IPS-15b (cell line): ENCODE measurements around the gene BABAM2.

ENCODE experiments used
- H3K27me3 ChIP-seq: one replicate; pipeline ENCODE4 v1.6.1; 2013; ENCODE audit warnings: low read length; ENCODE audit not compliant: control insufficient read depth, insufficient read depth
- H3K36me3 ChIP-seq: one replicate; pipeline ENCODE4 v1.6.1; 2013; ENCODE audit warnings: low read length; ENCODE audit not compliant: control insufficient read depth, insufficient read depth
- H3K4me1 ChIP-seq: one replicate; pipeline ENCODE4 v1.6.1; 2013; ENCODE audit warnings: mild to moderate bottlenecking, low read length; ENCODE audit not compliant: control insufficient read depth, insufficient read depth
- H3K4me3 ChIP-seq: one replicate; pipeline ENCODE4 v1.5.1; 2013; ENCODE audit warnings: low read depth, low read length
- H3K9ac ChIP-seq: one replicate; pipeline ENCODE4 v1.6.1; 2013; ENCODE audit warnings: low read depth, mild to moderate bottlenecking, low read length
- H3K9me3 ChIP-seq: one replicate; pipeline ENCODE4 v1.6.1; 2013; ENCODE audit warnings: mild to moderate bottlenecking, low read length; ENCODE audit not compliant: control insufficient read depth, insufficient read depth

BABAM2 gene

GRCh38 chr2:28319118-28320008 is 428.8 kb downstream of the BABAM2 start:
- no peak overlapping the region for H3K9ac ChIP-seq
- no peaks in the 10 kb centered on the region for H3K9me3 ChIP-seq
- H3K4me3 ChIP-seq = no peak overlapping the region
- no peaks in the 10 kb centered on the region for H3K27me3 ChIP-seq
- peaks cover 7% of the 10 kb centered on the region for H3K4me1 ChIP-seq
- H3K36me3 ChIP-seq = no peaks in the 10 kb centered on the region

GRCh38 chr2:28320009-28320365 is 429.5 kb downstream of the BABAM2 start:
- no peaks in the 10 kb centered on the region for H3K9me3 ChIP-seq
- H3K4me3 ChIP-seq = no peak overlapping the region
- H3K4me1 ChIP-seq = peaks cover 7% of the 10 kb centered on the region

GRCh38 chr2:28320371-28320770 is 429.8 kb downstream of the BABAM2 start:
- H3K4me1 ChIP-seq = peaks cover 7% of the 10 kb centered on the region
- H3K4me3 ChIP-seq = no peak overlapping the region
- H3K27me3 ChIP-seq = no peaks in the 10 kb centered on the region
- no peak overlapping the region for H3K9ac ChIP-seq
- no peaks in the 10 kb centered on the region for H3K36me3 ChIP-seq
- no peaks in the 10 kb centered on the region for H3K9me3 ChIP-seq

More at GRCh38 chr2:28320009-28320365, 429.5 kb downstream of the BABAM2 start:
- Histone ChIP-seq H3K27me3 (no peaks in the 10 kb centered on the region), H3K36me3 (no peaks in the 10 kb centered on the region), H3K9ac (no peak overlapping the region)

DNA sequence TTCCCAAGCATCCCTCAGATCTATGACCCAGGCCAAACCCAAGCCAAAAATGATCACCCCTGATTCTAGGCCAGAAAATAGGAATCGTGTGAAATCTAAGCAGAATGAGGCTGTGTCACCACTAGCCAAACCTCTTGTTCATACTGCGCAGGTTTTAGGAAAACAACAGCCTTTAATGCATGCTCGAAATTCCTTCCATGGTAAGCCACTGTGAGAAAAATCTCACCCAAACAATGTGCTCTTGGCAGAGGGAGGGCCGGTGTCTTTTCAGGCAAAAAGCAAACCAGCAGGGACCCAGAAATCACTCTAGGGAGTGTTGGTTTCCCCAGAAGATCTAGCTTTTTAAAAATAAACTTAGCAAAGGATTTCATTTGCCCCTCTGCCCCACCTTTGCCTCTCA is 430.9 kb downstream of the BABAM2 start:
- no peaks in the 10 kb centered on the region for H3K27me3 ChIP-seq
- H3K9me3 ChIP-seq = no peaks in the 10 kb centered on the region
- peaks cover 11% of the 10 kb centered on the region for H3K4me1 ChIP-seq
- H3K36me3 ChIP-seq = no peaks in the 10 kb centered on the region
- H3K9ac ChIP-seq = no peak overlapping the region
- no peak overlapping the region for H3K4me3 ChIP-seq

DNA sequence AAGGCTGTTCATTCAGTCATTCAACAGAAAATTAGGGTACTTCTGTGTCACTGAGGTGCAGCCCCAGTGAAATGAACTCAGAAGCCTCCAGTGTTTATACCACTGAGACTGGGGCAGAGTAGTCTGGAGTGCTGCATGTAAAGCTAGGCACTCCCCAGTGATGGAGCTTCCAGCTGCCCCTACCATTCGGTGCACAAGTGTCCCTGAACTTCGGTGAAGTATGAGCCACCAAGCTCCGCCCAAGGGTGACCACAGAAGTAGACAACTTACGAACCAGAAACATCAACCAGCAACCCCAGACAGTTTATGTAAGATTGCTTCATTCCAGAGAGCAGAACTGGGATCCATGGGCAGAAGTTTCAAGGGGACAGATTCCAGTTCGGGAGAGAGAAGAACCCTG is 431.5 kb downstream of the BABAM2 start:
- no peaks in the 10 kb centered on the region for H3K36me3 ChIP-seq
- no peak overlapping the region for H3K9ac ChIP-seq

DNA sequence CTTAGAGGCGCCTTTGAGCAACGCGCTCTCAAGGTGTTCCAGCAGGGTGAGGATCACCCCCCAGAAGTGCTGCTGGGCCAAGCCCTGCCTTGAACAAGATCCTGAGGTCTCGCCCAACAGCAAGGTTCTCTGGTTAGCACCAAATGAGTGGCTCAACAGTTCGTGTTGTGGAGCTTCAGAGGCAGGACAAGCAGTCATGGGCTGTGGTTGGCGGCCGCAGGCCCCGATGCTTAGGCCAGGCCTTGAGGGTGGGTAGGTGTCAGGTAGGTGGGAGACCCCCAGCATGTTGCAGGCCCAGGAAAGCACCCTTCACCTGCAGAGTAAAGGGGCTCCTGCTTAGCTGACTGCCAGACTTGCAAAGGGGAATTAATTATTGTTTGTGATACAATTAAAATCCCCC is 431.9 kb downstream of the BABAM2 start:
- H3K27me3 ChIP-seq = no peaks in the 10 kb centered on the region
- H3K36me3 ChIP-seq = no peaks in the 10 kb centered on the region
- no peaks in the 10 kb centered on the region for H3K9me3 ChIP-seq
- H3K9ac ChIP-seq = no peak overlapping the region
- no peak overlapping the region for H3K4me3 ChIP-seq
- H3K4me1 ChIP-seq = peaks cover 11% of the 10 kb centered on the region

More for the DNA sequence above, 431.5 kb downstream of the BABAM2 start:
- H3K9me3 ChIP-seq = no peaks in the 10 kb centered on the region
- H3K4me3 ChIP-seq = no peak overlapping the region
- H3K4me1 ChIP-seq = peaks cover 11% of the 10 kb centered on the region
- no peaks in the 10 kb centered on the region for H3K27me3 ChIP-seq

DNA sequence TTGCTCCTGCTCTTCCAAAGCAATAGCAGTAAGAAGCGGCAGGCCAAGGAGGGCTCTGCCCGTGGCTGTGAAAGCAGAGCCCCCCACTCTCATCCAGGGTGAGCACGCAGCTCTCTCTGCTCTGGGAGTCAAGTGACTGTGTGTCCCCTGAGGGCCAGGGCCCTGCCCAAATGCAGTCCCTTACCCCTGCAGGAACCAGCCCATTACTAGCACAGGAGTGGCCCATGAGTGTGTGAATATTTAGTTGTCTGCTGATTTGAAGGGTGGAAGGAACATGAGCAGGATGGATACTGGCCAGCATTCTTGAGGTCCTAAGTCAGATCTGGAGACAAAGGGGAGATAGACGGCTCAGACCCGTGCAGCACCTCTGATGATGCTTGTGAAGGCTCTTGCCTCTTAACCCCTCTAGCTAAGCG is 432.5 kb downstream of the BABAM2 start:
- H3K36me3 ChIP-seq = no peaks in the 10 kb centered on the region
- H3K27me3 ChIP-seq = no peaks in the 10 kb centered on the region
- peaks cover 11% of the 10 kb centered on the region for H3K4me1 ChIP-seq

DNA sequence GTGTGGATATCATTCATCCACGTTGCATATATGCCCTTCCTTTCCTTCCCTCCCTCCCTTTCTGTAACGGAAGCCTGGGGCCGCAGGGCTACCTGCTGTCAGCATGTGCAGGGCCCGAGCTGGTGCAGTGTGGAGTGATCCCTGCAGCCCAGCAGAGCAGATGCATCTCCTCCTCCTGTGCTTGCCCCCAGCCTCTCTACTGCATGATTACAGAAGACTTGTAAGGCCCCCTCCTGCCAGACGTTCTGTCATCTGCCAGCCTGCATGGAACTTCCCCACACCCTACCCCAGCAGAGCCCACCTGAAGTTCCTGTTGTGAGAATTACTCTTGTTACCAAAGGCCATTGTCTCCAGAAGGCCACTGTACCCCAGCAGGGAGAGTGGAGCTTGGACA is 434.6 kb downstream of the BABAM2 start:
- Histone ChIP-seq H3K4me1 (peaks cover 5% of the 10 kb centered on the region), H3K4me3 (no peak overlapping the region), H3K36me3 (no peaks in the 10 kb centered on the region), H3K9ac (no peak overlapping the region), H3K27me3 (no peaks in the 10 kb centered on the region), H3K9me3 (no peaks in the 10 kb centered on the region)

More for the DNA sequence above, 432.5 kb downstream of the BABAM2 start:
- Histone ChIP-seq H3K4me3 (no peak overlapping the region), H3K9me3 (no peaks in the 10 kb centered on the region), H3K9ac (no peak overlapping the region)

GRCh38 chr2:28325567-28326468 is 435.3 kb downstream of the BABAM2 start:
- Histone ChIP-seq H3K9me3 (no peaks in the 10 kb centered on the region), H3K36me3 (no peaks in the 10 kb centered on the region), H3K4me3 (no peak overlapping the region), H3K4me1 (peaks cover 5% of the 10 kb centered on the region), H3K9ac (no peak overlapping the region), H3K27me3 (no peaks in the 10 kb centered on the region)

DNA sequence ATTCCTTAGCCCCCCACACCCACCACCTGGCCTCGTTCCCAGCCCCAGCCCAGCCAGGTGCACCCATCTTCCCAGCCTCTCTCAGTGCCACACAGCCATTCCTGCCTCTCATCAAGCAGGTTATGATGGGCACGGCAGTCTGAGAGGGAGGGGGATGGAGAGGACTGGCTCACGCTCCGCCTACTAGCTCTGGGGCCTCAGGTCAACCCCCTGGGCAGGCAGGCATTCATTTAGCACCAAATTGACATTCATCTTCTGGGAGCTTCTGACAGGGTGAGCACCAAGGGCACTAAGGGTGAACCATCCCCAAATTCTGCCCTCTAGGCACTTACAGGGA is 435.9 kb downstream of the BABAM2 start:
- Histone ChIP-seq H3K27me3 (no peaks in the 10 kb centered on the region), H3K4me1 (peaks cover 5% of the 10 kb centered on the region), H3K9ac (no peak overlapping the region), H3K9me3 (no peaks in the 10 kb centered on the region), H3K36me3 (no peaks in the 10 kb centered on the region), H3K4me3 (no peak overlapping the region)

GRCh38 chr2:28326881-28327505 is 436.5 kb downstream of the BABAM2 start:
- Histone ChIP-seq H3K9ac (no peak overlapping the region), H3K4me1 (peaks cover 5% of the 10 kb centered on the region), H3K9me3 (no peaks in the 10 kb centered on the region), H3K36me3 (no peaks in the 10 kb centered on the region), H3K27me3 (no peaks in the 10 kb centered on the region), H3K4me3 (no peak overlapping the region)
